ENCODE measurements around the gene APLNR. TPM values are rescaled to one million over a fixed set of nuclear protein-coding genes. Genes with fewer than 3 reads are reported as not detected.
A peak's percentile ranks its signal among the peaks of the same experiment; 100 is the strongest.

The APLNR gene
- total and polyA plus RNA-seq, 2 of the 4 experiments (the other 2 are of a cell fraction) = not detected

DNA sequence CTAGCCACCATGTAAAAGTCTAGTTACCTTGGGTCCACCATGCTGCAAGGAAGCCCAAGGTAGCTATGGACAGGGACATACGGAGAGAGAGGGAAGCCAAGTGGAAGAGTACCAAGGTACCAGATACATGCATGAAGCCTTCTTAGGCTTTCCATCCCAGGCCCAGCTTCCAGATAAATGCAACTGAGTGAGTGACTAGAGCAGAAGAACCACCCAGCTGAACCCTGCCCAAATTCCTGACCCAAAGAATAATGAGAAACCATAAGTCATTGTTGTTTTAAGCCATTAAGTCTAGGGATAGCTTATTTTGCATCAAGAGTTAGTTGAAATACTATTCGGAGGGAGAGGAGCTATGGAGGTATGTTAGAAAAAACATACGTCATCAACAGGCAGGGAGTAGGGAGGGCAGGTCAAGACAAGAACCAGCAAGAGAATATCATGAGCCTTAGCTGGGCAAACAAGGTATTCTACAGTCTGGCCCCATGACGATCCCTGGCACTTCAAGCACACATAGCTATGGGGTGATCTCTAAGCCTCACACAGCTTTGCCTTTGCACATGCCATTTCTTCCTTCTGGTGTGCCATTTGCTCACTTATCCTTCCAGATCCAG lies 36.5 kb upstream of the APLNR start:
- Histone ChIP-seq H2AK5ac (ENCODE audit: low read depth, low read length) (no peak overlapping the region), H4K8ac (ENCODE audit: low read depth in 2 of 2, low read length in 2 of 2) (no peak overlapping the region), H2BK120ac (ENCODE audit: low read depth, low read length) (peak overlapping the region; percentile 37; the same call in 1 of the 2 replicates), H3K27me3 (ENCODE audit: control insufficient read depth, insufficient read depth, low read length) (no peaks in the 10 kb centered on the region), H3K4me1 (ENCODE audit: control insufficient read depth, insufficient read depth, low read length) (peaks cover 16% of the 10 kb centered on the region), H3K79me1 (ENCODE audit: low read depth in 1 of 2, low read length in 2 of 2) (no peaks in the 10 kb centered on the region), H2BK15ac (ENCODE audit: low read depth, low read length) (0 out of 3 replicates have a peak overlapping the region, but pooled peaks have one; percentile 55), H2AK9ac (replicated peaks; ENCODE audit: low read depth, low read length, poor library complexity) (no peak overlapping the region), H3K4me3 (ENCODE audit: insufficient read depth, low read depth, low read length) (no peak overlapping the region), H3K4me2 (ENCODE audit: low read depth, low read length) (no peak overlapping the region), H2AFZ (replicated peaks; ENCODE audit: low read length, poor library complexity) (no peak overlapping the region), H3K14ac (replicated peaks; ENCODE audit: low read depth, low read length) (no peak overlapping the region), H3K9me3 (ENCODE audit: control insufficient read depth, insufficient read depth, low read length) (peaks cover 3% of the 10 kb centered on the region), H3K56ac (ENCODE audit: extremely low read depth, insufficient read depth, low read length) (no peak overlapping the region), H2BK20ac (ENCODE audit: low read depth, low read length) (no peak overlapping the region), H4K20me1 (ENCODE audit: insufficient read depth, low read length) (no peaks in the 10 kb centered on the region), H3K9me1 (ENCODE audit: insufficient read depth, low read length) (peaks cover 2% of the 10 kb centered on the region; the same call in 1 of the 2 replicates), H3K9ac (ENCODE audit: low read depth, low read length) (no peak overlapping the region), H3K23ac (ENCODE audit: low read depth, low read length) (no peak overlapping the region), H3K27ac (ENCODE audit: insufficient read depth, low read length) (no peak overlapping the region), H3K18ac (ENCODE audit: low read depth, low read length) (no peak overlapping the region), H2BK5ac (ENCODE audit: low read depth, low read length, poor library complexity, severe bottlenecking) (no peak overlapping the region), H3K4ac (ENCODE audit: low read depth, low read length) (no peak overlapping the region), H4K91ac (ENCODE audit: insufficient read depth, low read depth, low read length) (no peak overlapping the region), H4K5ac (ENCODE audit: low read depth, low read length) (no peak overlapping the region), H3K36me3 (ENCODE audit: control insufficient read depth, insufficient read depth, low read length) (no peaks in the 10 kb centered on the region)
- dilution Hi-C loops (cut with HindIII; ENCODE audit: low sequenced_read_pairs, unreplicated experiment) = no loop called here
- CTCF ChIA-PET = interaction anchor here (2.0 kb wide), 1 partner anchor 25 kb away, joined by 5 read pairs; no protein-coding TSS in a partner anchor
- no peak for DNase-seq
- POLR2A ChIA-PET (ENCODE audit: unreplicated experiment) = no interaction called here
- ATAC-seq (ENCODE audit: low read depth) = no peak
- 50% methylated on average over 1 of the region's 4 CpGs; no CpG with 5 or more reads in 1 of the 2 experiments for WGBS, 2 experiments (ENCODE audit: extremely low coverage in 2 of 2, insufficient read length in 1 of 2)
- intact Hi-C loops (cut with micrococcal nuclease) = no loop called here
- in situ Hi-C loops (cut with MboI; ENCODE audit: low sequenced_read_pairs) = no loop called here
- no peak for TF ChIP-seq ELK1 (IDR thresholded peaks at IDR 0.05; ENCODE audit: borderline replicate concordance, low read depth, low read length)
- no peak for TF ChIP-seq MXI1 (IDR thresholded peaks at IDR 0.05; ENCODE audit: borderline replicate concordance, low read depth, low read length)
- TF ChIP-seq BHLHE40 (IDR thresholded peaks at IDR 0.05; ENCODE audit: low read depth, low read length) = no peak
- no TSS peak for BruUV-seq (replicated peaks)

Data from IMR-90 (cell line).